ENCODE data around the gene SMOC1.

SMOC1 gene

DNA sequence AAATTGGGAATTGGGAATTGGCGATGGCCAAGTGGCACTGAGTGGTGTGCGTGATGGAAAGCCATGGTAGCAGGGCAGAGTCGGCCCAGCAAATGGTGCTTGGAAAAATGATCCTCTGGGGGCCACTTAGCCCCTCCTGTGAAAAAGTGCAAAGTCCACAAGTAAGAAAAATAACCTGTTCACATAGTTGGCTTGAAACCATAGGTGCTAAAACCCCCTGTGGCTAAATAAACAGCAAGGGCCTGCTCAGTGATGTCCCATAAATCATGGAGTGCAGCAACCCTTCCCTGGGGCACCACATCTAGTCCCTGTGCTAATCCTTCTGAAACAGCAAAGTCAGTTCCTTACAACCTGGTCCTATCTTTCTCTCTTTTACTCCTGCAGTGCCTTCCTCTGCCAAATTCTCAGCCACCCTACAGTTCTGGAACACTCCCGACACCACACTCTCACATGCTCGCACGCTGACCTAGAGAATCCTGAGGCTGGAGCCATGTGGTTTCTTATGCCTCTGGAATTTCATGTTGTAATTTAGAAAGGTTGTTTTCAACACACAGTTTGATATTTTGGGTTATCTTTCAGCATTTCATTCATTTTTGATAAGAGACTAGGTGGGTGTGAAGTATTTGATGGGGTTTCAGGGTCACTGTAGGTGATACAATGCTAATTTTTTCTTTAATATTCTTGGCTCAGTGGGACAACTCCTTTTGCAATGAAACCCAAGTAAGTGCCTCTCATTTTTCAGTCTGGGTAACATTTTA is 123.6 kb downstream of the SMOC1 start:
- TF ChIP-seq ZNF274 (IDR thresholded peaks at IDR 0.05; ENCODE audit: low read depth, low read length) = no peak
- H3K4me3 ChIP-seq (ENCODE audit: low read length) = no peak overlapping the region

GRCh38 chr14:70004791-70005190 is 125.6 kb downstream of the SMOC1 start:
- no peak overlapping the region for H3K4me3 ChIP-seq (ENCODE audit: low read length)
- no peak for TF ChIP-seq ZNF274 (IDR thresholded peaks at IDR 0.05; ENCODE audit: low read depth, low read length)

- TF ChIP-seq ZNF274 (IDR thresholded peaks at IDR 0.05; ENCODE audit: low read depth, low read length) = no peak
- no peak overlapping the region for H3K4me3 ChIP-seq (ENCODE audit: low read length)
Measured at GRCh38 chr14:70005281-70005805, 126.1 kb downstream of the SMOC1 start.

DNA sequence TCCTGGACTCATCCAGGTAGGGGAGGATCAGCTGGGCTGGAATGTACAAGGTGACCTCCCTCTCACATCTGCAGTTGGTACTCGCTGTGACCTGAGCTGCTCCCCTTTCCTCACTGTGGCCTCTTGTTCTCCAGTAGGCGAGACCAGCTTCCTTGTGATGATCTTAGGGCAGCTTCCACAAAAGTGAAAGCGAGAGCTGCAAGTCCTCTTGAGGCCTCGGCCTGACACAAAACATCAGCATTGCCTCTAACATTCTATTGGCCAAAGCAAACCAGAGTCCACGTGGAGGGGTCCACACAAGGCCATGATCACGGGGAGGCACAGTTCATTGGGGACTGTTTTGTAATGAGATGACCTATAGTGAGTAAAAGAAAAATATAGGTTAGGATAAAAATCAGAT is 127.5 kb downstream of the SMOC1 start:
- TF ChIP-seq ZNF274 (IDR thresholded peaks at IDR 0.05; ENCODE audit: low read depth, low read length) = no peak
- no peak overlapping the region for H3K4me3 ChIP-seq (ENCODE audit: low read length)

- no peak for TF ChIP-seq ZNF274 (IDR thresholded peaks at IDR 0.05; ENCODE audit: low read depth, low read length)
Measured at GRCh38 chr14:70008284-70009262, 129.4 kb downstream of the SMOC1 start.

GRCh38 chr14:70009961-70010360 is 130.7 kb downstream of the SMOC1 start:
- TF ChIP-seq ZNF274 (IDR thresholded peaks at IDR 0.05; ENCODE audit: low read depth, low read length) = no peak

More at GRCh38 chr14:70008284-70009262, 129.4 kb downstream of the SMOC1 start:
- H3K4me3 ChIP-seq (ENCODE audit: low read length) = no peak overlapping the region

DNA sequence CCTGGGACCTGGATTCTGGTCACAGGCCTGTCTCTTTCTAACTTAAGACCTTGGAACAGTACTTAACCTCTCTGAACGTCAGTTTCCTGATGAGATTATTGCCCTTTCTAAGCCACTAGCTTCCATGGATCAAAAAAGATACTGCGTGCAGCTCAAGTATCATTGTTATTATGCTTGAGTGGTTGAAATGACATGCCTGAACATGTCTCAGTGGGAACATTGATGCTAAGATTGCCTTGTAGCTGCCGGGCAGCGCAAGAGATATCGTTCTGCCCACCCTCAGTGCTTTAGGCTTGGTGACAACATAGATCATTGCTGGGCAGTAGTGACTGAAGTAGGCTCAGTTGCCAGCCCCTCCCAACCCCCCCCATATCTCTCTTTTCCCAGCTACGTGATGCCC is 131.9 kb downstream of the SMOC1 start:
- no peak overlapping the region for H3K4me3 ChIP-seq (ENCODE audit: low read length)
- no peak for TF ChIP-seq ZNF274 (IDR thresholded peaks at IDR 0.05; ENCODE audit: low read depth, low read length)

More at GRCh38 chr14:70009961-70010360, 130.7 kb downstream of the SMOC1 start:
- no peak overlapping the region for H3K4me3 ChIP-seq (ENCODE audit: low read length)

GRCh38 chr14:70011708-70012107 is 132.5 kb downstream of the SMOC1 start:
- no peak overlapping the region for H3K4me3 ChIP-seq (ENCODE audit: low read length)
- no peak for TF ChIP-seq ZNF274 (IDR thresholded peaks at IDR 0.05; ENCODE audit: low read depth, low read length)

DNA sequence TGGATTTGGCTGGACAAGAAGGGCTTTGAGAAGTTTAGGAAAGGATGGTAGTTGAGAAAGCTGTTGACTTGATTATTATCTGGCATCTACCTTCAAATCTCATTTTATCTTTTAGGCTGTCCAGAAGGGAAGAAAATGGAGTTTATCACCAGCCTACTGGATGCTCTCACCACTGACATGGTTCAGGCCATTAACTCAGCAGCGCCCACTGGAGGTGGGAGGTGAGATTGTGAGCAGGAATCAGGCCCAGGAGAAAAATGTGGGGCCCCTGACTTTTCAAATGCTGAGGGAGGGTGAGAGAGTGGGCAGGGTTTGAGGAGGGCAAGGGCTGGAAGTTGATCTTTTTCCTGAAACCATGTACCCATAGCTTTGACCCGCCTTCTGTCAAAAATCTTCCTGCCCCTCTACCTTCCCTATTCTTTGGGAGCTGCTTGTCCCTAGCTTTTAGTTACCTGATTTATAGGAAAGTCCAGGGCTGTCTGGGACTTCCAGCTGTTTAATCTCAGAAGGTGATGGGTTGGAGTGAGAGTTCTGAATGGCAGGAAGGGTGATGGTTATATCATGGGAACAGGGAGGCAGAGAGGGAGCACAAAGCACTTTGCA is 134.2 kb downstream of the SMOC1 start:
- H3K4me3 ChIP-seq (ENCODE audit: low read length) = no peak overlapping the region
- TF ChIP-seq ZNF274 (IDR thresholded peaks at IDR 0.05; ENCODE audit: low read depth, low read length) = no peak

- no peak overlapping the region for H3K4me3 ChIP-seq (ENCODE audit: low read length)
- TF ChIP-seq ZNF274 (IDR thresholded peaks at IDR 0.05; ENCODE audit: low read depth, low read length) = no peak
Measured at GRCh38 chr14:70014406-70015095, 135.3 kb downstream of the SMOC1 start.

DNA sequence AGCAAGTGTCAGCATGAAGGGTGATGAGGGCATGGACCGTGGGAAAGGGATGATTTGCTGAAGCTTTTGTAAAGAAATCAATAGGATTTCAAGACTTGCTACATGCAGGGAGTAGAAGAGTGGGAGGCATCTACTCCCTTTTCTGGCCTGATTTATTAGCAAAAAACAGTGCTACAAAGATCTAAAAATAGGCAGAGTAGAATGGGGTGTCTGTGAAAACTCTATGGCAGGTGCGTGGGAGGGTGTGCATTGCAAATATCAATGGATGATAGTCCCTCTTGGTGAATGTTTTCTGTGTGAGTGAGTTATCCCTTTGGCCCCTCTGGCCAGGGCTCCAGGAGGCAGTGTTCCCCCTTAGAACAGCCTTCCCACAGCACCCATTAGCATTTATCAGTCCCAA is 139.0 kb downstream of the SMOC1 start:
- no peak for TF ChIP-seq ZNF274 (IDR thresholded peaks at IDR 0.05; ENCODE audit: low read depth, low read length)
- H3K4me3 ChIP-seq (ENCODE audit: low read length) = no peak overlapping the region

DNA sequence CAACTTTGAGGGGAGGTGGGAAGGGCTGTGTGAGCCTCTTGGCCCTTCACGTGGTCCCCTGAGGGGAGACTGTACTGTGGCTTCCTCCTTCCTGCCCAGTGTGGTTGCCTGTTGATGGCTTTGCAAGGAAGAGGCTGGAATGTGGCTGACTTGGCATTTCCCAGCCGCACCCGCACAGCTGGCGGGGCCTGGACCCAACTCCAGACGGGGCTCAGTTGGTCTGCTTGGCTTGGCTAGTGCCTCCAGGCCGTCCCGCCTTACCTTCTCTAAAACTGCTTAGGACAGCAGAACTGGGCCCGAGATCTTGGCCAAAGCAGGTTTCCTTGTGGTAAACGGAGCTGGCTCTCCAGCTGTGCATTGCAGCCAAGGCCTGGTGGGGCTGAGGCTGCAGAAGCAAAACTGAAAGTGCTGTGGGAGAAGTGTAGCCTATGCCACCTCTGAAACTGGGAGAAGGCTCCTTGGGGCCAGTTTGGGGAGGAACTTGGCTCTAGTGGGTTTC is 139.5 kb downstream of the SMOC1 start:
- TF ChIP-seq ZNF274 (IDR thresholded peaks at IDR 0.05; ENCODE audit: low read depth, low read length) = no peak
- H3K4me3 ChIP-seq (ENCODE audit: low read length) = no peak overlapping the region

- no peak for TF ChIP-seq ZNF274 (IDR thresholded peaks at IDR 0.05; ENCODE audit: low read depth, low read length)
- no peak overlapping the region for H3K4me3 ChIP-seq (ENCODE audit: low read length)
Measured at GRCh38 chr14:70019695-70020094, 140.5 kb downstream of the SMOC1 start.

Measured in GM08714 (cell line).